Measurements from ENCODE around the gene MAP6. TPM values are rescaled to one million over a fixed set of nuclear protein-coding genes. Genes with fewer than 3 reads are reported as not detected.
"Not testable (repeated sequence)": the region's sequence is repeated elsewhere in the genome, so short reads cannot be mapped to it uniquely, and the experiment has no call there.

MAP6 gene
- total RNA-seq, 6 experiments from 2014 or later = 0.53 to 4.3 (median 0.96) TPM

GRCh38 chr11:75585293-75585670 lies 83.6 kb downstream of the MAP6 start:
- Mint-ChIP-seq H3K4me1 (ENCODE audit: low read depth) (peaks cover 21% of the 10 kb centered on the region), H3K27ac (no peak overlapping the region), H3K4me3 (no peak overlapping the region; the same call in 1 of the 2 replicates), H3K36me3 (ENCODE audit: low read depth) (no peaks in the 10 kb centered on the region), H3K9me3 (no peaks in the 10 kb centered on the region), H3K27me3 (ENCODE audit: insufficient read depth) (peaks cover 14% of the 10 kb centered on the region)
- TF ChIP-seq CTCF (IDR thresholded peaks at IDR 0.05) = no peak
- no peak for DNase-seq

GRCh38 chr11:75584659-75585292 lies 84.1 kb downstream of the MAP6 start:
- not testable (repeated sequence) for H3K9me3 Mint-ChIP-seq; DNase-seq; H3K36me3 Mint-ChIP-seq (ENCODE audit: low read depth)
- peak overlapping the region; percentile 77; the same call in 1 of the 2 replicates for H3K27ac Mint-ChIP-seq
- peaks cover 21% of the 10 kb centered on the region for H3K4me1 Mint-ChIP-seq (ENCODE audit: low read depth)
- H3K4me3 Mint-ChIP-seq = peak overlapping the region; percentile 85; the same call in 1 of the 2 replicates
- H3K27me3 Mint-ChIP-seq (ENCODE audit: insufficient read depth) = peaks cover 14% of the 10 kb centered on the region

GRCh38 chr11:75583718-75584658 lies 84.8 kb downstream of the MAP6 start:
- Mint-ChIP-seq H3K27ac (peak overlapping the region; percentile 77), H3K36me3 (ENCODE audit: low read depth) (no peaks in the 10 kb centered on the region), H3K9me3 (no peaks in the 10 kb centered on the region), H3K27me3 (ENCODE audit: insufficient read depth) (peaks cover 14% of the 10 kb centered on the region), H3K4me3 (peak overlapping the region; percentile 85), H3K4me1 (ENCODE audit: low read depth) (peaks cover 23% of the 10 kb centered on the region)
- DNase-seq = no peak
- TF ChIP-seq CTCF (IDR thresholded peaks at IDR 0.05) = no peak

- Mint-ChIP-seq H3K9me3 (no peaks in the 10 kb centered on the region), H3K4me1 (ENCODE audit: low read depth) (peaks cover 32% of the 10 kb centered on the region), H3K4me3 (peak overlapping the region; percentile 91), H3K27me3 (ENCODE audit: insufficient read depth) (peaks cover 12% of the 10 kb centered on the region), H3K36me3 (ENCODE audit: low read depth) (no peaks in the 10 kb centered on the region), H3K27ac (peak overlapping the region; percentile 93)
- TF ChIP-seq CTCF (IDR thresholded peaks at IDR 0.05) = peak; percentile 42
- peak; percentile 51 for DNase-seq
These were observed 85.7 kb downstream of the MAP6 start for GRCh38 chr11:75582895-75583717.

- no peak for TF ChIP-seq CTCF (IDR thresholded peaks at IDR 0.05)
- Mint-ChIP-seq H3K27me3 (ENCODE audit: insufficient read depth) (peaks cover 12% of the 10 kb centered on the region), H3K27ac (peak overlapping the region; percentile 93), H3K36me3 (ENCODE audit: low read depth) (no peaks in the 10 kb centered on the region), H3K4me1 (ENCODE audit: low read depth) (peaks cover 38% of the 10 kb centered on the region), H3K9me3 (no peaks in the 10 kb centered on the region), H3K4me3 (peak overlapping the region; percentile 91)
- DNase-seq = no peak
These were observed 86.3 kb downstream of the MAP6 start for GRCh38 chr11:75582506-75582894.
